IPS-18a (cell line): ENCODE measurements around the gene C9orf50.

Experiments used
- H3K27ac ChIP-seq: one replicate; pipeline ENCODE4 v1.5.1; 2013; ENCODE audit warnings: low read length
- H3K27me3 ChIP-seq: one replicate; pipeline ENCODE4 v1.6.1; 2013; ENCODE audit warnings: mild to moderate bottlenecking, low read length; ENCODE audit not compliant: control insufficient read depth, insufficient read depth
- H3K36me3 ChIP-seq: one replicate; pipeline ENCODE4 v1.6.1; 2013; ENCODE audit warnings: low read depth, low read length; ENCODE audit not compliant: control insufficient read depth
- H3K4me1 ChIP-seq: one replicate; pipeline ENCODE4 v1.6.1; 2013; ENCODE audit warnings: low read depth, low read length; ENCODE audit not compliant: control insufficient read depth
- H3K4me3 ChIP-seq: one replicate; pipeline ENCODE4 v1.5.1; 2013; ENCODE audit warnings: low read length
- H3K9ac ChIP-seq: one replicate; pipeline ENCODE4 v1.6.1; 2013; ENCODE audit warnings: mild to moderate bottlenecking, low read length, moderate library complexity
- H3K9me3 ChIP-seq: one replicate; pipeline ENCODE4 v1.6.1; 2013; ENCODE audit warnings: low read depth, low read length; ENCODE audit not compliant: control insufficient read depth

The C9orf50 gene

DNA sequence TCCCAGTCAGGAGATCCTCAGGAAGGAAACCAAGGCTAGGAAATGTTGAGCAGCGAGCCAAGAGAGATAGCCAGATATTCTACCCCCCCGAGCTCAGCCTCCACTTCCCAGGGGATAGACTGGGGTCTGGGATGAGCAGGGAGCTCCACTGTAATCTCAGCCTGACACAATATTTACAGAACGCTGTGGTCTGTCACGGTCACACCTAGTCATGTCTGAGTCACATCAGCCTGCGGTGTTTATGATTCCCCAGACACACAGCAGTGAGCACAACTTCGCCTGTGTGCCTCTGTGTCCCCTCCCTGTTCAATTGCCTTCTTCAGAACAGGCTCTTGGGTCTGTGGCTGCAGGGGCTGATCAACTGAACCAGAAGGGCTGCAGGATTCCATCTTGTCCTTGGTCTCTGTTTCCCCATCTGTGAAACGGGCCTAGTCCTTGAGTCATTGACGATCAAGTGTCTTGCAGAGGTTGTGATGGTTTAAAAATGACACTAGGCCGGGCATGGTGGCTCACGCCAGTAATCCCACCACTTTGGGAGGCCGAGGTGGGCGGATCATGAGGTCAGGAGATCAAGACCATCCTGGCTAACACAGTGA is 36.0 kb upstream of the C9orf50 start:
- no peak overlapping the region for H3K27ac ChIP-seq
- no peak overlapping the region for H3K9ac ChIP-seq
- no peaks in the 10 kb centered on the region for H3K27me3 ChIP-seq

DNA sequence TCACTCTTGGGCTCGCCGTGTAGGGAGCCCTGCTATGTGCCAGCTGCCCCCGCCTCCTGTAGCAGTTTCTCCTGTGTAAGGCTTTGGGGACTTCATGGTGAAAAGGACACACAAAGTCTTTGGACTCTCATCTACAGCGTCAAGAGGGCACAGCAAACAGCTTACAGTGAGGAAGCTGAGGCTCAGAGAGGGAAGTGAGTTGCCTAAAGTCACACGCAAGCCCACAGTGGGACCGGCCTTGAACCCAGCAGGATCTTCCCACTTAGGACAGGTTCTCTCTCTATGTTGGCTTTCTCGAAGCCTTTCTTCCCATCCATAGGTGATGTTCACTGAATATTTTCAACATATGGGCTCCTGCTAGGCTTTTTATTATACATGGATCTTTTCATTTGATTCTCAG is 34.8 kb upstream of the C9orf50 start:
- Histone ChIP-seq H3K27ac (no peak overlapping the region), H3K9me3 (no peaks in the 10 kb centered on the region), H3K27me3 (no peaks in the 10 kb centered on the region)

More for the DNA sequence above, 36.0 kb upstream of the C9orf50 start:
- no peaks in the 10 kb centered on the region for H3K36me3 ChIP-seq
- H3K4me3 ChIP-seq: no peak overlapping the region
- no peaks in the 10 kb centered on the region for H3K9me3 ChIP-seq
- H3K4me1 ChIP-seq: no peaks in the 10 kb centered on the region

DNA sequence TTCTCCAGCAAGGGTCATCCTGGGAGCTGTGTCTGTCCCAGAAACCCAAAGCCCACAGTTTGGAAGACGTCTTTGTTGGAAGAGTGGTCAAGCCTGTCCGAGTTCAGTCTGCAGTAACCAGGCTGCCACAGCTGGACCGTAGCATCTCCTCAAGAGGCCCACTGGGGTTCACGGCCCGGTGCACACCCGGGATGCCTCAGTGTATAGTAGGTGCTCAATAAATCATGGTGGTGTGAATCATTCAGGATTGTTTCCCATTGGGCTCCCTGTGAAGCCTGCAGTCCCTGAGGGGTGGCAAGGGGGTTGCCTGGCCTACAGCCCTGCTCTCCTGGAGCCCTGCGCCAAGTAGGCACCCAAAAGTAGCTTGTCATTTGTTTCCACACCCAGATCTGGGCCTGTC is 34.3 kb upstream of the C9orf50 start:
- Histone ChIP-seq H3K4me1 (no peaks in the 10 kb centered on the region), H3K9me3 (no peaks in the 10 kb centered on the region), H3K27ac (no peak overlapping the region), H3K9ac (no peak overlapping the region), H3K4me3 (no peak overlapping the region), H3K36me3 (no peaks in the 10 kb centered on the region), H3K27me3 (no peaks in the 10 kb centered on the region)

More for the DNA sequence above, 34.8 kb upstream of the C9orf50 start:
- Histone ChIP-seq H3K9ac (no peak overlapping the region), H3K36me3 (no peaks in the 10 kb centered on the region), H3K4me3 (no peak overlapping the region), H3K4me1 (no peaks in the 10 kb centered on the region)

DNA sequence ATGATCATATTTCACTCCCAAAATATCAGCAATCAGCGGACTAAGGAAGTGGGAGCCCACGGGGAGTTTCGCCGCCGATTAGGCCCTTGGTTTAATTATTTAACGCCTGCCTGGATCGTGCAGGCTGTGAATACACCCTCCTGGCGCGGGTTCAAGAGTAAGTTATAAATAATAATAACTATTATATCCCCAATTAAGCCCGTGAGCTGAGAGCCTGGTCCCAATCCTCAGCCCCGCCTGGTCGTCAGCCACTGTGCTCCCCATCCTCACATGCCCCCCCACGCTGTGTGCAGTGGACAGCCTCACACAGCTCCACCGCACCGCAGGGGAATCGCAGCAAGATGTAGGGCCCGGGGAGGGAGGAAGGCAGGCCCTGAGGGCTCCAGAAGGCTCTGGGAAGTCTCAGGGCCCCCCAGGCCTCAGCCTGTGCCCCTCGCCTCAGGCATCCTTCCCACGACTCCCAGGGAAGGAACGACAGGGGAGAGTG is 33.7 kb upstream of the C9orf50 start:
- H3K27me3 ChIP-seq: no peaks in the 10 kb centered on the region
- no peaks in the 10 kb centered on the region for H3K36me3 ChIP-seq
- H3K27ac ChIP-seq: no peak overlapping the region
- H3K4me3 ChIP-seq: no peak overlapping the region
- no peaks in the 10 kb centered on the region for H3K4me1 ChIP-seq
- H3K9me3 ChIP-seq: no peaks in the 10 kb centered on the region
- no peak overlapping the region for H3K9ac ChIP-seq

DNA sequence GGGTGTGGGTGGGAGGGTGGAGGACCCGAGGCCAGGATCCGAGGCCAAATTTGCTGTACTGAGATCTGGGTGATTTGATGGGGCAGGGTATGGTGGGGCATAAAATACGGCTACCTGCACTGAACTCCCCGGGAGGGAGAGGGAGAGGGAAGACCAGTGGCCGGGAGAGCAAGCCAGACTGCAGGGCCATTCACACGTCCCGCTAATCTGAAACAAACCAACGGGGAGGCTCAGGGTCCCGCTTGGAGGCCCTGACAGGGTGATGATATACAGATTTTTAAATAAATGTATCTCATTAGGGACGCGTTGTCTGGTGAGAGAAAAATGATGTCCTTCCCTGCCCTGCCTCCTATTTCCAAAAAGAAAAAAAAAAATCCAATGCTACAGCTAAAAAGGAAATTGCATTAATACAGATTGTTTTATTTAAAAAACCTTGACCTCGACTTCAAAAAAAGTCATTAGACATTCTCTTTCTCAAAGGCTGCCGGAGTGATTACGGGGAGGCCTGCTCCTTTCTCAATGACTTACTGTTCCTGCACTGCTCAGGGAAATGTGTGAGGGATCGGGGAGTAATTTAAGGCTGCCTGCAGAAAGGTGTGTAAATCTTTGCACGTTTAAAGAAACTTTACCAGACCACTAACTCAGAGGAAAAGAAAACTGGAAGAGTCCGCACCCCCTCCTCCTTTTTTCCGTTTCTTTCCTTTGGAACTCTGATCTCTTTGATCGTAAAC is 33.1 kb upstream of the C9orf50 start:
- Histone ChIP-seq H3K9ac (no peak overlapping the region), H3K4me3 (no peak overlapping the region), H3K4me1 (no peaks in the 10 kb centered on the region), H3K27ac (no peak overlapping the region), H3K27me3 (no peaks in the 10 kb centered on the region), H3K9me3 (no peaks in the 10 kb centered on the region), H3K36me3 (no peaks in the 10 kb centered on the region)

DNA sequence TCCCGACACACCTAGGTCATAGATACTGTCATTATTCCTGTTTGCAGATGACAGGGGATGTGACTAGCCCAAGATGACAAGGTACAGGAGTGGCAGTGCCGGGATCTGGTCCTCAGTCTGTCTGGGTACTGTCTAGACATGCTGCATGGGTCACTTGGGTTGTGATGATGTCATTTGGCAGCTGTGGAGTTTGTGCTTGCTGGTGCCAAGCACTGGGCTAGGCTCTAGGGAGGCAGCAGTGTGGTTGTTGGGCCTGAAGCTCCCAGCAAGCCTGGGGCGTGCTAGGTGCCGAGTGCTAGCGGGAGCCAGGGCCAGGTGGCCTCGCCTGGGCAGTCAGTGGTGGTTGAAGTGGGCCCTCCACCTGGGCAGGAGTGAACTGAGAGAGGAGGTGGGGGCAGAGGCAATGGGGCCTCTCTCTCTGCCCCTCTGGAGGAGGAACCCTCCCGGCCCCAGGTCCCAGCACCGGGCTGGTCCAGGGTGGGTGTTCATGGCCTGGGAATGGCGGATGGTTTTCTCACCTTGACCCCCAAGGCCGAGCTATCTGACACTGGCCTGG is 29.9 kb upstream of the C9orf50 start:
- Histone ChIP-seq H3K27me3 (no peaks in the 10 kb centered on the region), H3K9ac (no peak overlapping the region), H3K9me3 (no peaks in the 10 kb centered on the region), H3K4me3 (no peak overlapping the region), H3K4me1 (no peaks in the 10 kb centered on the region), H3K27ac (no peak overlapping the region), H3K36me3 (no peaks in the 10 kb centered on the region)

DNA sequence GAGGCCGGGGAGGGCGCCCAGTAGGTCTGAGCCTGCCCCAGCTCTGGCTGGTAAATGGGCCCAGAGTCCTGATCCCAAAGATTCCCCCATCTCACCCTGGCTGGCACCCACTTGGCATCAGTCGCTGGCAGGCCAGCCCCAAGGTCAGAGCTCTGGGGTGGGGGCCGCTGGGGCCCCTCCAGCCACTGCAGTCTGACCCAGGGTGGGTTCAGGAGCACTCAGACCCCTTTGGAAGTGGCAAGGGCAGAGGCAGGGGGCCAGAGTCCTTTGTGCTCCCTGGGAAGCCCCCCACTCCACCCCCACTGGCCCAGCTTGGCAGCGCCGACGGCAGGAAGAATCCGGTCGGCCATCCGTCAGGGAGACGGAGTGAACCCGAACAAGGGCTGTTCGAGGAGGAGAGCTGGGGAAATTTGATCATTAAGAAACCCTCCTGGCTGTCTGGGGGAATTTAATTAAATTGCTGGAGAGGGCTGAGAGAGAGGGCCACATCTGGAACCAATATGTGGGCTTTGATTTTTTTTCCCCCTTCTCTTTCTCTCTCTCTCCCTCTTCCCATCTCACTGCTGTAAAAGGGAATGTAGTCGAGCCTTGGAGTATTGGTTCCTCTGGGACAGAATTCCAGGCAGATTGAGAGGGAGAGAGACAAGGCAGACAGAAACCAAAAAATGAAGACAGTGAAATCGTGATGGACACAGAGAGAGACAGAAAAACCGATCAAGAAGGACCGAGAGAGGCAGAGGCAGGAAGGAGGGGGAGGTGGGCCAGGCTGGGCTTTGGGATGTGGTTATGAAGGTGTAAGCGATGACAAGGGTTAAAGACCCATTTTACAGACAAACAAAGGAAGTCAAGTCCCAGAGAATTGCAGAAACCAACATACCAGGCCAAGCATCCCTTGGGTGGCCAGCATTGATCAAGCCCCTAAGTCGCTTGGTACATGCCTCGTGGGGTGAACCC is 29.1 kb upstream of the C9orf50 start:
- Histone ChIP-seq H3K9ac (no peak overlapping the region), H3K27me3 (no peaks in the 10 kb centered on the region), H3K36me3 (no peaks in the 10 kb centered on the region), H3K4me3 (no peak overlapping the region), H3K9me3 (no peaks in the 10 kb centered on the region), H3K27ac (no peak overlapping the region), H3K4me1 (no peaks in the 10 kb centered on the region)

DNA sequence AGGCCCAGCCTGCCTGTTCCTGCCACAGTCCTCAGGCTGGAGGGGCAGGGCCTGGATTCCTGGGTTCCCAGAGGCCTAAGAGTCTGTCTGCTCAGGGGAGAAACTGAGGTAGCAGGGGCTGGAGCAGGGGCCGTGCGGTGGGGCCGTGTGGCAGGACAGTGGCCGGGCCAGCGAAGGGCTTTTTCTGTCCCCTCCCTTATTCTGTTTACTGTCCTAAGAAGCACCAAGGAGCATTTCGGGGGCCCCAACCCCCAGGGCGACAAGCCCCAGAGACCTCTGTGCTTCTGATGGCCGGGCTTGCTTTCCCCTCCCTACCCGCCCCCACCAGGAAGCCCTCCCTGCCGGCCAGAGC is 27.8 kb upstream of the C9orf50 start:
- H3K36me3 ChIP-seq: no peaks in the 10 kb centered on the region
- no peak overlapping the region for H3K9ac ChIP-seq
- no peaks in the 10 kb centered on the region for H3K27me3 ChIP-seq
- H3K4me3 ChIP-seq: no peak overlapping the region
- H3K27ac ChIP-seq: no peak overlapping the region
- H3K4me1 ChIP-seq: no peaks in the 10 kb centered on the region
- H3K9me3 ChIP-seq: no peaks in the 10 kb centered on the region

DNA sequence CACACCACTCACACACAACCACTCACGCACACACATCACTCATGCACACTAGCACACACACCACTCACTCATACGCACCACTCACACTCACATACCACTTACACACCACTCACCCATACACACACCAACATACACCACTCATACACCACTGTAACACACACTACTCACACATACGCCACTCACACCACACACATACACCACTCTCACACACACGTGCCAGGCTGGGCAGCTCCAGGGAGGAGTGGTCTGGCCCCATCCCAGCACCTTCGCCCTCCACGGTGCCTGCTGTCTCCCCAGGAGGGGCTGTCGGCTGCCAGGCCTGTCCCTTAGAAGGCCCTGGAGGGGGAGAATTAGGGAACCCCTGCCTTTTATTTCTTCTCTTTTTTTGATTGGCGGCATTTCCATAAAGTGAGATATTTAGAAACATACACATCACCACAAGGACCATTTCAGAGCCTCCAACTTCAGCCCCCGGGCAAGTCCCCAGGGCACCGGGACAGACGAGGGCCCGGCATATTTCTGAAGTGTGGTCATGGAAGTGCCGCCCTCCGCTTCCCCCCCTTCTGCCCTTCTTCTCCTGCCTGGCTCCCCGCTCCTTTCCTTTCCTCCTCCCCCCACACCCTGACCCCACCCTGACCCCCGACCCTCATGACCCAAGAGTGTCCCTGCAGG is 27.3 kb upstream of the C9orf50 start:
- Histone ChIP-seq H3K4me3 (no peak overlapping the region), H3K9me3 (no peaks in the 10 kb centered on the region), H3K4me1 (no peaks in the 10 kb centered on the region), H3K27ac (no peak overlapping the region), H3K9ac (no peak overlapping the region), H3K27me3 (no peaks in the 10 kb centered on the region), H3K36me3 (no peaks in the 10 kb centered on the region)

DNA sequence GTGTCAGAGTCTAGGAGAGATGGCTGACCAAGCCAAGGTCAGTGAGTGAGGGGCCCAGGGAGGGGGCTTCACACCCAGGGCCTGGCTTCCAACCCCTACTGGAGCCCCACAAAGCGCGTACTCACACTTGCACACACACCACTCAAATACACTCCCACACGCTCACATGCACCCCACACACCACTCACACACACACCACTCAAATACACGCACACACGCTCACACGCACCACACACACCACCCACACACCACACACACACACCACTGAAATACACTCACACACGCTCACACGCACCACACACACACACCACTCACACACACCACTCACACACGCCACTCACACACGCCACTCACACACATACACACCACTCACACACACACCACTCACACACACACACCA is 26.7 kb upstream of the C9orf50 start:
- H3K36me3 ChIP-seq: no peaks in the 10 kb centered on the region
- H3K9me3 ChIP-seq: no peaks in the 10 kb centered on the region
- H3K27me3 ChIP-seq: no peaks in the 10 kb centered on the region
- no peak overlapping the region for H3K9ac ChIP-seq
- H3K27ac ChIP-seq: no peak overlapping the region
- no peaks in the 10 kb centered on the region for H3K4me1 ChIP-seq
- no peak overlapping the region for H3K4me3 ChIP-seq

DNA sequence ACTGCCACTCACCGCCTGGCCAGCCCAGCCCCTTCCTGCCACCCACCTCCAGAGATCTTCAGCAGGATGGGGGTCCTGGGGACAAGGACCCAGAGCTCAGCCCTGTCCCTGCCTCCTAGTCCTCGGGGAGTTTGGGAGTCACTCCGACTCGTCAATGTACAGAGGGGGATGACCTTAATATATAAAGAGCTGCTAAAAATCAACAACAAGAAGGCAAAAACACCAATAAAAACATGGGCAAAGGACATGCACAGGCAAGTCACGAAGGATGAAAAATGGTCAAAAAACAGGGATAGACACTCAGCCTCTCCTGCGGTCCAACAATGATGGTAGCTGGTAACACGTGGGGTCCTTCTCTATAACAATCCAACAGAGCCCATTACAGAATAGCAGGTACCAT is 25.8 kb upstream of the C9orf50 start:
- no peaks in the 10 kb centered on the region for H3K36me3 ChIP-seq
- no peak overlapping the region for H3K27ac ChIP-seq
- H3K9ac ChIP-seq: no peak overlapping the region
- H3K27me3 ChIP-seq: no peaks in the 10 kb centered on the region
- H3K9me3 ChIP-seq: no peaks in the 10 kb centered on the region
- no peak overlapping the region for H3K4me3 ChIP-seq
- no peaks in the 10 kb centered on the region for H3K4me1 ChIP-seq
